GM18951 (cell line): Measurements from ENCODE around the gene SPSB1.

ENCODE experiments used
- POLR2A ChIP-seq: IDR thresholded peaks from 4 replicates; pipeline ENCODE4 v1.6.1; 2011; ENCODE audit warnings: mild to moderate bottlenecking; ENCODE audit not compliant: insufficient read length, insufficient read depth; ENCODE audit errors: extremely low read depth
- in situ Hi-C: fragments of 300-500 bp; cut with MboI; formaldehyde crosslinking; loops from one replicate; pipeline ENCODE4 v1.12.0; 2022; ENCODE audit warnings: low sequenced_read_pairs, mixed read lengths, inconsistent platforms; ENCODE audit not compliant: unreplicated experiment

The SPSB1 gene

DNA sequence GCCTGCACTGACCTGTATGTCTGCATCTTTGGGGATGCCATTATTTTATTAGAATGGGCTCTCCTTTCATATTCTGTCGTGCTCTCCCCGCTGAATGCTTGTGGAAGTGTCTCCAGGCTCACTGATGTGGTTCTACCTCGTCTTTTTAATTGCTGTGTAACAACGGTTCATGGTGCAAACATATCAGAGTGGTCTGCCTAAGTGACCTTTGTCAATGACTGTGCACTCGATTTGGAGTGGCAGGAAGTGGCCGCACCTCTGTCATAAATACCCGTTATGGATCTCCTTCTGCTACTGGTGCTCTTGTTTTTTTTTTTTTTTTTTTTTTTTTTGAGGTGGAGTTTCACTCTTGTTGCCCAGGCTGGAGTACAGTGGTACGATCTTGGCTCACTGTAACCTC, 38.3 kb downstream of the SPSB1 start:
- in situ Hi-C loops = no loop called here

GRCh38 chr1:9331558-9332346, 39.1 kb downstream of the SPSB1 start:
- in situ Hi-C loops = no loop called here
- TF ChIP-seq POLR2A = no peak

More for the DNA sequence above, 38.3 kb downstream of the SPSB1 start:
- no peak for TF ChIP-seq POLR2A

- no peak for TF ChIP-seq POLR2A
- in situ Hi-C loops = no loop called here
Measured at GRCh38 chr1:9332513-9333143, 39.9 kb downstream of the SPSB1 start.

GRCh38 chr1:9338397-9339246, 45.9 kb downstream of the SPSB1 start:
- no peak for TF ChIP-seq POLR2A
- in situ Hi-C loops = no loop called here

DNA sequence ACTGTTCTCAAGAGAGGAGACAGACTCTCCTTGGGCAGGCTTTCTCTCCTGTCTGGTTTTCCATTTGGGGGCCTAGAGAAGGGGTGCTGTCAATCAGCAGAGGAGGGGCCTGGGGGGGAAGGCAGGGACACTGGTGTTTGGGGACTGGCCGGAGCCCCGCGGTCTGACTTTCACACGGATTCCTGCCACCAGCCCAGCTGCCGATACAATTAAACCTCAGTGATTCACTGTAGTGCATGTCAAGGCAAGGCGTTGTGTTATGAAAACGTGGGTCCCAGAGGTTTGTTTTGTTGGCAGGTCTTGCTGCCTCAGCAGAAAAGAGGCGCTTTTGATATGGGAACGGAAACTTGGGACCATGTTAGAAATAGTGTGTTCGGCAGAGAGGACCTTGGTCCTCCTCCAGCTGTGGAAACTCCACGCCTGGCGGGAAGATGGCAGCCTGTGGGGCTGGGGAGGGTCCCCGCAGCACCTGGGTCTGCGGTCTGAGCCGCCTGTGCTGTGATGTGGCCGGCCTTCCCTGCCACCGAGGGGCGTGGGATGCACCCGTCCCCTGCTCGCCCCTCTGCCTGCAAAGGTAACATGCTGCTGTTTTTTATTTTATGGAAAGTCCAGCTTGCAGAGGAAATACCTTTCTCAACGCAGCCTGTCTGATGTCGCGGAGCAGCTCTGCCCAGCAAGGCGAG, 47.6 kb downstream of the SPSB1 start:
- in situ Hi-C loops = no loop called here
- TF ChIP-seq POLR2A = no peak

- in situ Hi-C loops = no loop called here
- no peak for TF ChIP-seq POLR2A
Measured at GRCh38 chr1:9340864-9341263, 48.2 kb downstream of the SPSB1 start.

- TF ChIP-seq POLR2A = no peak
- in situ Hi-C loops = no loop called here
Measured at GRCh38 chr1:9341301-9341845, 48.7 kb downstream of the SPSB1 start.

DNA sequence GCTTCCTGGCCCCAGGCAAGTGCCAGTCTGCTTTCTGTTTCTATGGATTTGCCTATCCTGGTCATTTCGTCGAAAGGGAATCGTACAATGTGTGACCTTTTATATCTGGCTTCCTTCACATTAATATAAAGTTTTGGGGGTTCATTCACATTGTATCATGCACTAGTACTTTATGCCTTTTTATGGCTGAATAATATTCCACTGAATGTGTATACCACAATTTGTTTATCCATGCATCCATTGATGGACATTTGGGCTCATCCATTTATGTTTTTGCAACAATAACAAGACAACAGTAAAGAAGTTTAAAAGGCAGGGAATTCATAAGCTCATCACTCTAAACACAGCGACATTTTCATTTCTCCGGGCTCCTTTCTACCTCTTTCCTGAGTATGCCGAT, 50.6 kb downstream of the SPSB1 start:
- in situ Hi-C loops = no loop called here
- TF ChIP-seq POLR2A = no peak

DNA sequence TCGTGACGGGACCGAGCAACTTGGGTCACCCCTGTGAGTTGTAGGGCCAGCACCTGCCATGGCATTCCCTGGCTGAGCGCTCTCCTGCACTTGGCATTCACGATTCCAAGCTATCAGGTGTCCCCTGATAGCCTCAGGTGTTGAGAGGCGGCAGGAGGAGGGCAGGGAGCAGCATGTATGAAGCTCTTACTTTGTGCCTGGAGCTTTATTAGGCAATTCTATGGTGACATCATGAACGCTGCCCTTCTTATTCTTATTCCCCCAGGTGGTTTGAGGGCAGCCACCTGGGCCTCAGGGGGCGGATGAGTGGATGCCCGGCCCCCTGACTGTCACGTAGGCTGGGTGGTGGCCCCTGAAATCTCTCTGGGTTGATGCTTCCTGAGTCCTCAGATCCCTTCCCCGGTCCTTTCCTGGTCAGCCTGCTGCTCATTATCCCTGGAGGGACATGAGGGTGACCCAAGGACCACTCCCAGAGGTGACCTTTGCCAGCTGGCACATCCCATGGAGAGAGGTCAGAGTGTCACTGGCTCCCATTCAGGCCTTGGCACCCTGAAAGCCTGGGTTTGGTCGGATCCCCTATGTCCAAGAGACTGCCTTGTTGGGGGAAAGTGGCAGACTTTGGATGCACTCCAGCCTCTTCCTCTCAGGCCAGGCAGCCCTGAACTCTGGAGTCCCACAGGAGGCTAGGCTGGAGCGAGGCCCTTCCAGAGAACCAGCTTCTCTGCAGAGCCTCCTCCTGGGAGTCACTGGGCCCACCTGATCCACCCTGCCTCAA, 51.9 kb downstream of the SPSB1 start:
- no peak for TF ChIP-seq POLR2A
- in situ Hi-C loops = no loop called here

DNA sequence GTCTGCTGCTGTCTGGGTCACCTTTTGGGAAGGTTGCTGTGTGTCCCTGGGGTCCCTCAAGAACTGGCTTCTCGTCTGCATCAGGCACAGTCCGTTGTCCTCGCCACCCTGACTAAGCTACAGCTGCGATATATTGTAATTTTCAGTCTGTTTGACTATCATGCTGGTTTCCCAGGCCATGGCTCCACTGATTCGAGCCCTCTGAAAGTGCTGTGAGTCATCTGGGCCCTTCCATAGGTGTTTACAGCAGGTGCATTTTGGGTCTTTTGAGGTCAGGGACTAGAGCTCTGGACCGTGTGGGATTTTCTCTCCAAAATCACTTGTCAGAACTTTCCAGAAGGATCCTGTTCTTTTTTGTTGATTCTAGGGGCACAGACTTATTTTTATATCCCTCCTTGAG, 52.8 kb downstream of the SPSB1 start:
- in situ Hi-C loops = no loop called here
- no peak for TF ChIP-seq POLR2A

- in situ Hi-C loops = no loop called here
- no peak for TF ChIP-seq POLR2A
Measured at GRCh38 chr1:9345922-9346321, 53.2 kb downstream of the SPSB1 start.

DNA sequence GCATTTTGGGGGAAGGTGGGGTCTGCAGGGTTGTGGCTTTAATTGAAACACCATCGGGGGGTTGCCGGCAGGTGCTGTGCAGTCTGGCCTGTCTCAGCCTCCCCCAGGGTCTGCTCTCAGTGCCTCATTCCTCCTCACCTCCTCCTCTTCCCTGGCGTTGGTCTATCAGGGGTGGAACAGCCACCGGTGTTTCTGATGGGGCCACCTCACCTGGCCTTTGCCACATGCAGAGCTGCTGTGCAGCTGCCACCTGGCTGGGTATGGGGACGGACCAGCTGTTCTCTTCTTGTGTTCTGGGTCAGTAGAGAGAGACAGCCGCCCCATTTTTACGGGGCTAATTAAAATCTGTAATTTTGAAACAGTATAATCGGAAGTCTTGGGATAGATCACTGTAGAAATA, 53.9 kb downstream of the SPSB1 start:
- TF ChIP-seq POLR2A = no peak
- in situ Hi-C loops = no loop called here

- no peak for TF ChIP-seq POLR2A
- in situ Hi-C loops = no loop called here
Measured at GRCh38 chr1:9347095-9347850, 54.6 kb downstream of the SPSB1 start.
